ENCODE results near the gene NSD2.

Gene NSD2

GRCh38 chr4:1945124-1945895 is 74.1 kb downstream of the NSD2 start:
- no peak for DNase-seq (ENCODE audit: low spot score)

GRCh38 chr4:1945912-1946311 is 74.7 kb downstream of the NSD2 start:
- DNase-seq (ENCODE audit: low spot score): no peak

- DNase-seq (ENCODE audit: low spot score): no peak
Observed at GRCh38 chr4:1948232-1948631, 77.0 kb downstream of the NSD2 start.

DNA sequence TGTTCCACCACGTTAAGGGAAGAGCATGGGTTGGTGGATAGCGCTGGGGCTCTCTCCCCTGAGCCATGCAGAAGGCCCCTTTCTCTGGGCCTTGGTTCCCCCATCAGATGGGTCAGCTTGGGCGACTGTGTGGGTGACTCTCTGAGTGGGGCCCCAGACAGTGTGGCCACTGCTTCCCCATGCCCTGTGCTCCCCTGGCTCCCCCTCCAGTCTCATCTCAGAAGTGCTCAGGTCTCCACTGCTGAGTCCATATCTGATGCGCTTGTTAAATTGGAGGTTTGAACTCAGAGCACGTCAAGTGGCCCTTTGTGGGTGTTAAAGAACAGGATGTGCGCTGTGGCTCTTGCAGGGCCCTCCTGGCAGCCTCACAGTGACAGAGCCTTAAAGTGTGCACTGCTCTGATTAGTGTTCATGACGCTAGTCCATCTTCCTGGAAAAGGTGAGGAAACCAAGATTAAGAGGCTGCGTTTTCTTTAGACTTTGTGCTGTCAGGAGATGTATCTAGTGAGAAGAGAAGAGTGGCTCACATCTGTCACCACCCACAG is 77.8 kb downstream of the NSD2 start:
- DNase-seq (ENCODE audit: low spot score): no peak

- DNase-seq (ENCODE audit: low spot score): no peak
Observed at GRCh38 chr4:1950369-1950768, 79.2 kb downstream of the NSD2 start.

GRCh38 chr4:1952058-1952700 is 81.0 kb downstream of the NSD2 start:
- DNase-seq (ENCODE audit: low spot score): no peak

DNA sequence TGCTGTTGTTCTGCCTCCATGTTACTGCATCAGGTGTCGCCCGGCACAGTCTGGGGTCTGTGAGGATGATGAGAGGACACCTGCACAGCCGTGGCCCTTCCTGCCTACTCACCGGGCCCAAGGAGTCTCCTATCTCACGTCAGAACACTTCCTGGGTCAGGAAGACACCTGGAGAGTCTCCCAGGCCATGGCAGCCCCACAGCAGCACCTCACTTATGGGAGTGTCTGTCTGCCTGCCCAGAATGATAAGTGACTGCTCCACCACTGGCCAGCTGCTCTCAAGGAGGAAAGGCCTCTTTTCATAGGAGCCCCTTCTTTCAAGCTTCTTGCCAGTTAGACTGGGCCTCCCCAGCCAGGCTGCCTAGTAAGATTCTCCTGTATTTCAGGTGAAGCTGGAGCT is 81.5 kb downstream of the NSD2 start:
- no peak for DNase-seq (ENCODE audit: low spot score)

DNA sequence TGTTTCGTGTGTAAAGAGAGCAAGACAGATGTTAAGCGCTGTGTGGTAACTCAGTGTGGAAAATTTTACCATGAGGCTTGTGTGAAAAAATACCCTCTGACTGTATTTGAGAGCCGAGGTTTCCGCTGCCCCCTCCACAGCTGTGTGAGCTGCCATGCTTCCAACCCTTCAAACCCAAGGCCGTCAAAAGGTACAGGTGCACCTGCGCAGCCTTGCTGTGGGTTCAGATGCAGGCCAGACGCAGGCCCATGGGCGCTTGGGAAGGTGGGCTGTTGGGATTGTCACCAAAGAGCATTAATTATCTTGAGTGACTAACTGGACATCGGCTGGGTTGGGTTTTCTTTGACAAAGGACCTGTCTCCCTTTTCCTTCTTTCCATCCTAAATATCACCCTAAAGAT is 82.1 kb downstream of the NSD2 start:
- no peak for DNase-seq (ENCODE audit: low spot score)

GRCh38 chr4:1956631-1957030 is 85.4 kb downstream of the NSD2 start:
- no peak for DNase-seq (ENCODE audit: low spot score)

- DNase-seq (ENCODE audit: low spot score): no peak
Observed at GRCh38 chr4:1958276-1959103, 87.3 kb downstream of the NSD2 start.

- no peak for DNase-seq (ENCODE audit: low spot score)
Observed at GRCh38 chr4:1959104-1959384, 87.9 kb downstream of the NSD2 start.

- DNase-seq (ENCODE audit: low spot score): no peak
Observed at GRCh38 chr4:1960170-1960825, 89.1 kb downstream of the NSD2 start.

GRCh38 chr4:1961038-1961437 is 89.8 kb downstream of the NSD2 start:
- DNase-seq (ENCODE audit: low spot score): no peak

GRCh38 chr4:1961563-1961962 is 90.4 kb downstream of the NSD2 start:
- no peak for DNase-seq (ENCODE audit: low spot score)

- no peak for DNase-seq (ENCODE audit: low spot score)
Observed at GRCh38 chr4:1962980-1963379, 91.8 kb downstream of the NSD2 start.

- no peak for DNase-seq (ENCODE audit: low spot score)
Observed at GRCh38 chr4:1964443-1964842, 93.2 kb downstream of the NSD2 start.

DNA sequence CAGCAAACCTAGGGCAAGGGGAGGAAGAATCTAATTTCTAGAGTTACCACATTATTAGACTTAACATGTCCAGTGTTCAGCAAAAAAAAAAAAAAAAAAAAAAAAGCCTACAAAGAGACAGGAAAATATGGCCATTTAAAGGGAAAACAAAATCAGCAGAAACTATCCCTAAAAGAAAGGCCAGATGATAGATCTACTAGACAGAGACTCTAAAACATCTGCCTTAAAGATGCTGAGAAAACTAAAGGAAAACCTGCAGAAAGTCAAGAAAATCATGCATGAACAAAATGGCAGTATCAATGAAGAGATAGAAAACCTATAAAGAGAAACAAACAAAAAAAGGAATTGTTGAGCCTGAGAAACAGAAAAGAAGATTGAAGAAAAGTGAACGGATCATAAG is 93.8 kb downstream of the NSD2 start:
- no peak for DNase-seq (ENCODE audit: low spot score)

- no peak for DNase-seq (ENCODE audit: low spot score)
Observed at GRCh38 chr4:1967512-1968149, 96.4 kb downstream of the NSD2 start.

DNA sequence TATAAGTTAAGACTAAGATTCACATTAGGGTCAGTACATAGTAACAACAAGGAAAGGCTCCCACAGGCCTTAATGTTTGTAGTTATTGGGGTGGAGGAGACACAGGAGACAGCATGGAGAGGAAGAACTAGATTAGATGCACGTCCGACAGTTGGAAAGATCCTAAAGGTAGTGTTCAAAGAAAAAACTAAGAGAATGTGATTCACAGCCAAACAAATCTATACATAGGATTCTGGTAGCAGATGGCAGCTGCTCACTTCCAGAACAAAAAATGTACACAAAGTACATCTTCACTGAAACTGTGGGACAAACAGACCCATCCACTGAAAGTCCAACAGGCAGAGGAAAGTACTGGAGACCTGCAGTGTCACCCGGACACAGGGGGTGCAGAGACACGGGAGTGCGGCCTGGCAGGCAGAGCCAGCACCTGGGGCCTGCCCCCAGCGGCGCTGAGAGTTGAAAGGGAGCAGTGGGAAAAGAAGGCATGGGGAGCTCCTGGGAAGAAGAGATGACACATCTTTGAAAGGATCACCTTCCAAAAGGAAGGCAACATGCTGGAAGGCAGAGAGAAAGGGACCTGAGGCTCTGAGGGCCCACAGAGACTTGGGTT is 97.6 kb downstream of the NSD2 start:
- DNase-seq (ENCODE audit: low spot score): no peak

DNA sequence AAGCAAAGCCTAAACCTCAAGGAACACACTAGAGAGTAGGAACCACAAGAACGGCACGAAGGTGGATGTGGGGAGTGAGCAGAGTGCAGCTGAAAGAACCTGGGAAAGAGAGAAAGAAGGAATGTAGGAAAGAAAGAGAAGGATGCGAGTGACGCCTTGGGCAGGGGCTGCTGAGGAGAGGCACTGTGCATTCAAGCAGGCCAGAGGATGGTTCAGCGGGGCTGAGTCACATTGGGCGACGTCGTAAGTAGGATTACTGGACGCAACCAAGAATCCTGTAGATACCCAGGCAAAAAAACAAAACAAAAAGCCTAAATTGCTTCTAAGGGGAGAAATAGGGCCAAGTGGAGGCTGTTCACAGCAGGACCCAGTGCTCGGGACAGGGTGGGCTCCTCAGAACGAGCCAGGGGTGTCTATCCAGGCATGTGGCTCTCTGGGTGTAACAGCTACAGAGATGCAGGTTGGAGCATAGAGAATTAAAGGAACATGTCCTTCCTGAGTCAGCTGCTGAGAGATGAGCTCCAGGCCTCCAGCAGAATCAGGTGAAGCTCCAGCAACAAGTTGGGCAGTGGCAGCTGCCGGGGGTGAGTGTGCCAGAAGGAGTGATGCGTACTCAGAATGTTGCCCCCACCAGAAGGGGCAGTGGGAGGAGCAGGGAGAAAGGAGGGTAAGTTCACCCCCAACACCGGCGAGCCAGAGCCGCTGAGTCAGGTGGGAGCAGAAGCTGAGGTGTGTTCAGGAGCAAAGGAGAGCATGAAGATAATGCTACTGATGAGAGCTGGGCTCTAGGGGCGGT is 98.9 kb downstream of the NSD2 start:
- no peak for DNase-seq (ENCODE audit: low spot score)

DNA sequence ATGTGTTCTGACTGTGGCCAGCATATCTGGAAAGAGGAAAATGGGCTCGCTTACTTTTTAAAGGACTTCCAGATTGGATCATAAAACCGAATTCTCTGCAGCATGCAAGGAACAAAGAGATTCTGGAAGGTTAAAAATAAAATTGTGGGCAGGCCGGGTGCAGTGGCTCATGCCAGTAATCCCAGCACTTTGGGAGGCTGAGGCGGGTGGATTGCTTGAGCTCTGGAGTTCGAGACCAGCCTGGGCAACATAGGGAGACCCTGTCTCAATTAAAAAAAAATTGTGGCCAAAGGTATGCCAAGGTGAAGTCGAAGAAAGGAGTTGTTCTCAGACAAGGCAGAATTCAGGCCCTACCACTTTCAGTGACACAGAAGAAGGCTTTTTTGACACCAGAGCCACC is 99.7 kb downstream of the NSD2 start:
- DNase-seq (ENCODE audit: low spot score): no peak
